Measurements from ENCODE around the gene COL24A1. TPM values are rescaled to one million over a fixed set of nuclear protein-coding genes. Genes with fewer than 3 reads are reported as not detected.
A peak's percentile ranks its signal among the peaks of the same experiment; 100 is the strongest.

Gene COL24A1
- total RNA-seq, 1 experiment from 2014 or later = not detected

DNA sequence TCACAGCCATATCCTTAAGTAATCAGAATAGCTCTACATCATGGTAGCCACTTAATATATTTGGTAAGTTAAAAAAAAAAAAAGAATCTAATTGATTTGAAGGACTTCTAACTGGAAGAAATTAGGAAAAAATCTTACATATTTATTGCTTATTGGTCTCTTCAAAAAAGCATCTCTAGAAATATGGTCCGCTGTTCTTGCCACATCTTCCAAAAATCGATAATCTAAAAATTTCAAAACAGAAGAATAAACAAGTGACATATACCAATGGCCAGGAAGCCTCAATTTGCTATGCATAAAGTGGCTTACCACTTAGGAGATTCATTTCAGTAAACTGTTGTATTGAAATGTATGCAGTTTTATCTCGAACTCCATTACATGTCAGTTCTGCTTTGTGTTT lies 450.6 kb downstream of the COL24A1 start:
- ChIA-PET POLR2A (interaction anchor here (0.6 to 2.2 kb wide), 2 partner anchors 9 to 112 kb away, joined by 3 to 7 read pairs; no protein-coding TSS in a partner anchor), CTCF (interaction anchor here (0.6 to 1.1 kb wide), 2 partner anchors 446 to 1628 kb away, joined by 3 to 5 read pairs; partner anchors contain the start of gene C1orf52)
- TF ChIP-seq, protein P1, sequence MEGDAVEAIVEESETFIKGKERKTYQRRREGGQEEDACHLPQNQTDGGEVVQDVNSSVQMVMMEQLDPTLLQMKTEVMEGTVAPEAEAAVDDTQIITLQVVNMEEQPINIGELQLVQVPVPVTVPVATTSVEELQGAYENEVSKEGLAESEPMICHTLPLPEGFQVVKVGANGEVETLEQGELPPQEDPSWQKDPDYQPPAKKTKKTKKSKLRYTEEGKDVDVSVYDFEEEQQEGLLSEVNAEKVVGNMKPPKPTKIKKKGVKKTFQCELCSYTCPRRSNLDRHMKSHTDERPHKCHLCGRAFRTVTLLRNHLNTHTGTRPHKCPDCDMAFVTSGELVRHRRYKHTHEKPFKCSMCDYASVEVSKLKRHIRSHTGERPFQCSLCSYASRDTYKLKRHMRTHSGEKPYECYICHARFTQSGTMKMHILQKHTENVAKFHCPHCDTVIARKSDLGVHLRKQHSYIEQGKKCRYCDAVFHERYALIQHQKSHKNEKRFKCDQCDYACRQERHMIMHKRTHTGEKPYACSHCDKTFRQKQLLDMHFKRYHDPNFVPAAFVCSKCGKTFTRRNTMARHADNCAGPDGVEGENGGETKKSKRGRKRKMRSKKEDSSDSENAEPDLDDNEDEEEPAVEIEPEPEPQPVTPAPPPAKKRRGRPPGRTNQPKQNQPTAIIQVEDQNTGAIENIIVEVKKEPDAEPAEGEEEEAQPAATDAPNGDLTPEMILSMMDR (IDR thresholded peaks at IDR 0.05; ENCODE audit: unreplicated experiment) = no peak
- peaks cover 35% of the 10 kb centered on the region for H3K36me3 Mint-ChIP-seq (ENCODE audit: insufficient read depth, unreplicated experiment)
- peaks cover 6% of the 10 kb centered on the region for H3K9me3 Mint-ChIP-seq (ENCODE audit: unreplicated experiment)
- BruUV-seq (replicated peaks) = no TSS peak
- H3K27me3 Mint-ChIP-seq (ENCODE audit: insufficient read depth, unreplicated experiment) = no peaks in the 10 kb centered on the region
- H3K4me3 Mint-ChIP-seq (ENCODE audit: unreplicated experiment) = no peak overlapping the region
- H3K4me1 Mint-ChIP-seq (ENCODE audit: insufficient read depth, unreplicated experiment) = peaks cover 13% of the 10 kb centered on the region
- intact Hi-C loops (cut with micrococcal nuclease) = no loop called here
- peak overlapping the region; percentile 20 for H3K27ac Mint-ChIP-seq (ENCODE audit: low read depth, unreplicated experiment)
- DNase-seq (ENCODE audit: unreplicated experiment) = no peak

DNA sequence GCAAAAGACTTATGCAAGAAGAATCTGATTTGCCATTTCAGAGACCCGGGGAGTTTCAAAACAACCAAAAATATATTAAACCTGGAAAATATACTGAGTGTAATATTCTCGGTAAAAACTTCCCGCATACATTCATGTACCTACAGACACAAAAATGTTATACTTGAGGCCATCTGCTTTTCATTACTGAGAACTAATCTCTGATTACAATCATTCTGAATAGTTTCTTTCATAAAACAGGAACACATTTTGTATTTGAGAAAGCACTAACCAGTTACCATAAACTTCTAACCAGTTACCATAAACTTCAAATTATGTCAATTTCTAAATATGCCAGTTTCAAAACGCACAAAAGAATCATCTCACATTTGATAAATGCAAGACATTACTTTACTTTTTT lies 456.1 kb downstream of the COL24A1 start:
- intact Hi-C loops (cut with micrococcal nuclease) = no loop called here
- Mint-ChIP-seq H3K36me3 (ENCODE audit: insufficient read depth, unreplicated experiment) (peaks cover 63% of the 10 kb centered on the region), H3K4me1 (ENCODE audit: insufficient read depth, unreplicated experiment) (peaks cover 3% of the 10 kb centered on the region), H3K27ac (ENCODE audit: low read depth, unreplicated experiment) (no peak overlapping the region), H3K9me3 (ENCODE audit: unreplicated experiment) (peaks cover 2% of the 10 kb centered on the region), H3K4me3 (ENCODE audit: unreplicated experiment) (no peak overlapping the region), H3K27me3 (ENCODE audit: insufficient read depth, unreplicated experiment) (no peaks in the 10 kb centered on the region)
- ChIA-PET POLR2A (interaction anchor here (1.2 kb wide), 1 partner anchor 8 kb away, joined by 9 read pairs; the partner anchor contains the start of gene ZNHIT6), CTCF (interaction anchor here (0.6 to 2.6 kb wide), 5 partner anchors 8 to 393 kb away, joined by 3 to 27 read pairs (median 5); partner anchors contain the start of gene ZNHIT6)
- DNase-seq (ENCODE audit: unreplicated experiment) = no peak
- TF ChIP-seq, protein P1 (IDR thresholded peaks at IDR 0.05; ENCODE audit: unreplicated experiment) = no peak
- BruUV-seq (replicated peaks) = no TSS peak

DNA sequence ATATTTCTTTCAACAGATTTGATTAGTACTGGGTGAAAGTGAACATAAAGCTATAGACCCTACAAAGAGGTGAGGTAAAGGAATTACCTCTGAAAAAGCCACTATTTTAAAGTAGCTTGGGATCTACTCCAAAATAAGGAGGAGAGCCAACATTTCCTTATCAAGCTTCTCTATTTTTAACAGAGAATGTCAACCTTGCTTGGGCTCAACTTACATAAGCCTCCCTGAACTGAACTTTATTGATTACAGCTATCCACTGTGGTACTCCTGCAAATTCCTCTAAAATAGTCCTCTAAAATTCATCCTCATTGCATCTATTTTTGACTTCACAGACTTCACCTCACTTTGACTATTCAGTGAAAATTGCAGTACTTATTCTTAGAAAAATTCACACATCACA lies 458.7 kb downstream of the COL24A1 start:
- peaks cover 60% of the 10 kb centered on the region for H3K36me3 Mint-ChIP-seq (ENCODE audit: insufficient read depth, unreplicated experiment)
- no peaks in the 10 kb centered on the region for H3K27me3 Mint-ChIP-seq (ENCODE audit: insufficient read depth, unreplicated experiment)
- intact Hi-C loops (cut with micrococcal nuclease) = no loop called here
- peaks cover 7% of the 10 kb centered on the region for H3K4me1 Mint-ChIP-seq (ENCODE audit: insufficient read depth, unreplicated experiment)
- DNase-seq (ENCODE audit: unreplicated experiment) = no peak
- no peak overlapping the region for H3K4me3 Mint-ChIP-seq (ENCODE audit: unreplicated experiment)
- CTCF ChIA-PET = interaction anchor here (1.1 kb wide), 1 partner anchor 10 kb away, joined by 7 read pairs; the partner anchor contains the start of gene ZNHIT6
- POLR2A ChIA-PET = interaction anchor here (0.7 to 1.7 kb wide), 3 partner anchors 8 to 214 kb away, joined by 3 to 7 read pairs (median 3); no protein-coding TSS in a partner anchor
- BruUV-seq (replicated peaks) = no TSS peak
- H3K9me3 Mint-ChIP-seq (ENCODE audit: unreplicated experiment) = no peaks in the 10 kb centered on the region
- no peak overlapping the region for H3K27ac Mint-ChIP-seq (ENCODE audit: low read depth, unreplicated experiment)
- TF ChIP-seq, protein P1 (IDR thresholded peaks at IDR 0.05; ENCODE audit: unreplicated experiment) = no peak

DNA sequence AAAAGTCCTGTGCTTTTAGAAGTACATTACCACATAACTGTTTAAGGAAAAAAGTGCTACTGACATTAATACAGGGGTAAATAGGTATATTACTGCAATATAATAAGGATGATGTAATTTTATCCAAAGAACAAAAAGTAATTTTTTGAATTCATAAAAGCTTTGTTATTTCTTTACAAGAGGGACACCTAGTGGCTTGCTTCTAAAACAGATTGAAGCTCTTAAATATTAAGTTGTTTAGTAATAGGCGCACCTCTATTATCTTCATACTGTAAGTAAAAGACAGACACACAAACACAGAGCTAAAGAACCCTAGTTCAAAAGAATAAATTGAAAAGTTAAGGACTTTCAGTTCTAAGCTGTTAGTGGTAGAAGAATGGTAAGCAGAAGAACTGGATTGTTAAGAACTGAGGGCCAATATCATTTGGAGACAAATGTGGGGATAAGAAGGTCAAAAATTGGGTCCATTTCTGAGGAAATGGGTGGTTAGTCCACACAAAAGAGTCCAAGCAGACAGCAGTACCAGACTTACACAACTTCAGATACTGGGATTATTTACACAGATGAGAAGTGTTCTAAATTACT lies 463.8 kb downstream of the COL24A1 start:
- Mint-ChIP-seq H3K36me3 (ENCODE audit: insufficient read depth, unreplicated experiment) (peaks cover 30% of the 10 kb centered on the region), H3K27ac (ENCODE audit: low read depth, unreplicated experiment) (peak overlapping the region; percentile 65), H3K9me3 (ENCODE audit: unreplicated experiment) (no peaks in the 10 kb centered on the region), H3K4me3 (ENCODE audit: unreplicated experiment) (no peak overlapping the region), H3K27me3 (ENCODE audit: insufficient read depth, unreplicated experiment) (no peaks in the 10 kb centered on the region), H3K4me1 (ENCODE audit: insufficient read depth, unreplicated experiment) (peaks cover 10% of the 10 kb centered on the region)
- BruUV-seq (replicated peaks) = no TSS peak
- intact Hi-C loops (cut with micrococcal nuclease) = loop anchor here (1.0 to 2.0 kb wide), 4 partner anchors 108 to 385 kb away; no protein-coding TSS in a partner anchor
- peak; percentile 52 for DNase-seq (ENCODE audit: unreplicated experiment)
- TF ChIP-seq, protein P1 (IDR thresholded peaks at IDR 0.05; ENCODE audit: unreplicated experiment) = peak; percentile 60
- POLR2A ChIA-PET = interaction anchor here (0.6 to 2.0 kb wide), 12 partner anchors 9 to 433 kb away, joined by 3 to 8 read pairs (median 4); partner anchors contain the start of genes BCL10, C1orf52, CCN1 and ZNHIT6
- CTCF ChIA-PET = interaction anchor here (0.6 to 3.4 kb wide), 30 partner anchors 9 to 1230 kb away, joined by 3 to 27 read pairs (median 6); partner anchors contain the start of genes C1orf52 and CCN1

Measured in MCF 10A (cell line).